HG02763 (cell line): ENCODE results near the gene USP17L25.
"Not testable (repeated sequence)": the region's sequence is repeated elsewhere in the genome, so short reads cannot be mapped to it uniquely, and the experiment has no call there.

Source experiments
- ATAC-seq: cut with Tn5 transposase; IDR thresholded peaks from one replicate; pipeline ENCODE4 v1.9.1; 2021; ENCODE audit warnings: mild to moderate bottlenecking, moderate library complexity; ENCODE audit not compliant: unreplicated experiment

USP17L25 gene

GRCh38 chr4:9329611-9330010 lies at the start of gene USP17L25:
USP17L25 (plus strand) TSS chr4:9329911; CDS start chr4:9329911, 0 bp downstream.
- ATAC-seq, result not testable (repeated sequence)

- not testable (repeated sequence) for ATAC-seq
These were observed 5.5 kb upstream of the USP17L25 start for GRCh38 chr4:9324191-9324590.

GRCh38 chr4:9324865-9325264 lies 4.8 kb upstream of the USP17L25 start, which contains the start of gene USP17L24:
USP17L24 (plus strand) TSS chr4:9325165; CDS start chr4:9325165, 0 bp downstream.
- ATAC-seq, result not testable (repeated sequence)

- ATAC-seq, result not testable (repeated sequence)
These were observed 4.6 kb downstream of the USP17L25 start, which contains the start of gene USP17L26 for GRCh38 chr4:9334358-9334757. USP17L26 (plus strand) TSS chr4:9334658; CDS start chr4:9334658, 0 bp downstream.

- ATAC-seq, result not testable (repeated sequence)
These were observed 9.4 kb downstream of the USP17L25 start, which contains the start of gene USP17L5 for GRCh38 chr4:9339103-9339502. USP17L5 (plus strand) TSS chr4:9339403; CDS start chr4:9339403, 0 bp downstream.

- ATAC-seq, result not testable (repeated sequence)
These were observed 14.1 kb downstream of the USP17L25 start, which contains the start of gene USP17L27 for GRCh38 chr4:9343848-9344247. USP17L27 (plus strand) TSS chr4:9344148; CDS start chr4:9344148, 0 bp downstream.

- ATAC-seq, result not testable (repeated sequence)
These were observed 18.9 kb downstream of the USP17L25 start, which contains the start of gene USP17L28 for GRCh38 chr4:9348593-9348992. USP17L28 (plus strand) TSS chr4:9348893; CDS start chr4:9348893, 0 bp downstream.

GRCh38 chr4:9350866-9351265 lies 21.2 kb downstream of the USP17L25 start:
- ATAC-seq, result not testable (repeated sequence)

GRCh38 chr4:9353338-9353737 lies 23.6 kb downstream of the USP17L25 start, which contains the start of gene USP17L29:
USP17L29 (plus strand) TSS chr4:9353638; CDS start chr4:9353638, 0 bp downstream.
- not testable (repeated sequence) for ATAC-seq

- ATAC-seq, result not testable (repeated sequence)
These were observed 33.1 kb downstream of the USP17L25 start, which contains the start of gene USP17L30 for GRCh38 chr4:9362829-9363228. USP17L30 (plus strand) TSS chr4:9363129; CDS start chr4:9363129, 0 bp downstream.

GRCh38 chr4:9379881-9380280 lies 50.2 kb downstream of the USP17L25 start:
- not testable (repeated sequence) for ATAC-seq
